Measurements from ENCODE around the gene KIF21B.

The KIF21B gene

DNA sequence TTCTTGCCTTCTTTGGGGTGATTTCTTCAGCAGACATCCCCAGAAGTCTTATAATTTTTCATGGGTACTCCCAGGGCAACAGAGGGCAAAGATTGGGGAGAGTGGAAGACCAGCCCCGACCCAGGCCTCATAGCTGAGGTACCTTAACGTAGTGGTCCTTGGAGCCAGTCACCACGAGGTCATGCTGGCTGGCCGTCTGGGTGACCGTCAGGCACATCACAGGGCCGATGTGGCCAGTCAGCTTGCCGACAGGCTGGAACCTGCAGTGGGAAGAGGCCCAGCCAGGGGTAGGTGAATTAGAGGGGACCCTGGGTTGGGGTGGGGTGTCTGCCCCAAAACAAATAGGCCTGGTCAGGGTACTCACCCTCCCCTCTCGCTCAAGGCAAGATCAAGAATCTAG, 46.9 kb downstream of the KIF21B start:
- DNase-seq (ENCODE audit: low read depth) = no peak
- TF ChIP-seq, protein P1, sequence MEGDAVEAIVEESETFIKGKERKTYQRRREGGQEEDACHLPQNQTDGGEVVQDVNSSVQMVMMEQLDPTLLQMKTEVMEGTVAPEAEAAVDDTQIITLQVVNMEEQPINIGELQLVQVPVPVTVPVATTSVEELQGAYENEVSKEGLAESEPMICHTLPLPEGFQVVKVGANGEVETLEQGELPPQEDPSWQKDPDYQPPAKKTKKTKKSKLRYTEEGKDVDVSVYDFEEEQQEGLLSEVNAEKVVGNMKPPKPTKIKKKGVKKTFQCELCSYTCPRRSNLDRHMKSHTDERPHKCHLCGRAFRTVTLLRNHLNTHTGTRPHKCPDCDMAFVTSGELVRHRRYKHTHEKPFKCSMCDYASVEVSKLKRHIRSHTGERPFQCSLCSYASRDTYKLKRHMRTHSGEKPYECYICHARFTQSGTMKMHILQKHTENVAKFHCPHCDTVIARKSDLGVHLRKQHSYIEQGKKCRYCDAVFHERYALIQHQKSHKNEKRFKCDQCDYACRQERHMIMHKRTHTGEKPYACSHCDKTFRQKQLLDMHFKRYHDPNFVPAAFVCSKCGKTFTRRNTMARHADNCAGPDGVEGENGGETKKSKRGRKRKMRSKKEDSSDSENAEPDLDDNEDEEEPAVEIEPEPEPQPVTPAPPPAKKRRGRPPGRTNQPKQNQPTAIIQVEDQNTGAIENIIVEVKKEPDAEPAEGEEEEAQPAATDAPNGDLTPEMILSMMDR (conservative IDR thresholded peaks at IDR 0.05; ENCODE audit: control insufficient read depth, insufficient read depth, low read depth, low read length) = no peak
- H3K4me3 ChIP-seq (ENCODE audit: control insufficient read depth, low read depth, low read length) = no peak overlapping the region

DNA sequence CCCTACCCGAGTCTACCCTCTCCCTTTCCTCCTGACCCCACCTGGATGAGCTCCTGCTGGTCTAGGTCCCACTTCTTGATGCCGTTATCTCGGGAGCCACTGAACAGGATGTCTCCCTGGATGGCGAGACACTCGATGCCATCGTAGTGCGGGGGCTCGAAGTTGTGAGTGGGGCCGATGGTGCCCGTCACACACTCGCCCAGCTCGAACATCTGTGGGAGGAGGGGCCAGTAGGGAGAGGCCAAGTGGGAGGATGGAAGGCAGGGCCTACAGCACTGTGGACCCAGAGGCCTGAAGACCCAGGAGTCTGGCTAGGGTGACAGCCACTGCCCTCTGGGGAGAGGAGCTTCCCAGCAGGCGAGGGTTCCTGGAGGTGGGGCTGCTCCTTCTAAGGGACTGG, 48.1 kb downstream of the KIF21B start:
- no peak overlapping the region for H3K4me3 ChIP-seq (ENCODE audit: control insufficient read depth, low read depth, low read length)
- TF ChIP-seq, protein P1 (conservative IDR thresholded peaks at IDR 0.05; ENCODE audit: control insufficient read depth, insufficient read depth, low read depth, low read length) = no peak
- no peak for DNase-seq (ENCODE audit: low read depth)

DNA sequence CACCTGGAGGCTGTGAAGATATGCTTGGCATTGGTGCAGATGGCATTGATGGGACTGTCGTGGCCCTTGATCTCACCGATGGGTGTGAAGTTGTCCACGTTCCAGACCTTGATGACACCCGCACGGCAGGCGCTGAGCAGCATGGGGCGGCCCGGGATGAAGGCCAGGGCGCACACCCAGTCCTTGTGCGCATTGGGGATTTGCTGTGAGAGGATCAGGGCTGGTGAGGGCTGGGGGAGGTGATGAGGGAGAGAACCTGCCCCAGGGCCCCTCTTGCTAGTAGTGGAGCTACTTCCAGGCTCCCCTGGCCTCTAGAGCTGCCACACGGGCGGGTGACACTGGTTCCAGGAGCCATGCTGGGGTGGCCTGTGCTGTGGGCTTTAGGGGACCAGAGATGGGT, 48.8 kb downstream of the KIF21B start:
- TF ChIP-seq, protein P1 (conservative IDR thresholded peaks at IDR 0.05; ENCODE audit: control insufficient read depth, insufficient read depth, low read depth, low read length) = no peak
- no peak overlapping the region for H3K4me3 ChIP-seq (ENCODE audit: control insufficient read depth, low read depth, low read length)
- no peak for DNase-seq (ENCODE audit: low read depth)

DNA sequence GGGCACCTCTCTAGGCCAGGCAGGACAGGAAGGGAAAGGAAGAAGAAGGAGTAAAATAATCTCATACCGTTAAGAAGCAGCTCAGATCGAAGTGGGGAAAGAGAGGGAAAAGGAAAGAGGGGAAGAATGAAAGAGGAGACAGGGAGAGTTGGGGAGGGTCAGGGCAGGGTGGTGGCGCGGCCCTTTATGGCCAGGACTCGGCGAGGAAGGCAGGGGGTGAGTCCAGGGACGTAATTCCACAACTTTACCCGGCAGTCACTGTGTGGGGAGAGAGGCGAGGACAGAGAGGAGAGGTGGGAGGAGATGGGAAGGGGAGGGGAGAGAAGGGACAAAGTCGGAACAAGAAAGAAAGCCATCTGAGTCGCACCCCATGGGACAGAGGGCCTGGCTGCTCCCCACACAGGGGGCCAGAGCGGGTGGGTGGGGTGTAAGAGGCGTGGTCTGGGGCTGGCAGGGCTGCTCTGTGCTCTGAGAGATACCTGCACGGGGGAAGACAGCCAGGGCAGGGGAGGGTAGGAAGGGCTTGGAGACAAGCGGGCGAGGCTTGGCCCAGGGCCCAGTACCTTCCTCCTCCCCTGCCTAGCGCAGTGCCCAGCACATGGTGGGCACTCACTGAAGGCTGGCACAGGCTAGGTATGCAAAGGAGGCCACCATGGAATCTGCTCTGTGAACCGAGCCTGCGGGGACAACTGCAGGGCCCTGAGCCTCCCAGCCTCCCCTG, 49.4 kb downstream of the KIF21B start:
- H3K4me3 ChIP-seq (ENCODE audit: control insufficient read depth, low read depth, low read length) = no peak overlapping the region
- TF ChIP-seq, protein P1 (conservative IDR thresholded peaks at IDR 0.05; ENCODE audit: control insufficient read depth, insufficient read depth, low read depth, low read length) = no peak

DNA sequence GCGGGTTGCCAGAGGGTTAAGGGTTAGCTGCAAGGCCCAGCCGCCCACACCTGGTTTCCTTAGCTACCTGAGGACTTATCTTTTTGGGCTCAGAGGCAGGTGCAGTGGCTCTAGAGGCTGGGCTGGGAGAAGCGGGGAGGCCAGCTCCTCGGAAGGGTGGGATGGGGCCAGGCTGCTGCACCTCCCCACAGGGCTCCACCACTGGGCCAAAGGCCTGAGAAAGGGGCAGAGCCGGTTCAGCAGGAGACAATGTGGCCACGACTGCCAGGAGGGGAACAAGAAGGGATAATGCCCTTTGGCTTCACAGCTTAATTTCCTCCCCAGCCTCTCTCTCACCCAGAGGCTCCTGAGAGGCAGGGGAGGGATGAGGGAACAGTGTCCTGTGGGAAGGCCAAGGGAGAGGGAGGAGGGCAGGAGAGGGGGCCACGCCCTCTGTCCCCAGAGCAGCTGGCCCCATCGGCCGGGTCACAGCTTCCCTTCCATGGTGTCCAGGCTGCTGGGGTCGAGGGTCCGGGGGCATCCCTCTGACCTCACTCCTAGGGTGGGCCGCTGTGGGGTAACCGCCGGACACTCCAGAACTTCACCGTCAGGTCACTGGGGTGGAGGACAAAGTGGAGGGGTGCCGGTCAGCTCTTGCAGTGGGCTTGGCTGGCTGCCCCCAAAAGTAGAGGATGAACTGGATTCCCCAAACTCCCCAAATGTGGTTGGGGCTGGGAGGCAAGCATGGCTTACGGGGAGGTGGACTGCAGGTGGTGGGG, 50.4 kb downstream of the KIF21B start:
- DNase-seq (ENCODE audit: low read depth) = no peak
- no peak overlapping the region for H3K4me3 ChIP-seq (ENCODE audit: control insufficient read depth, low read depth, low read length)
- TF ChIP-seq, protein P1 (conservative IDR thresholded peaks at IDR 0.05; ENCODE audit: control insufficient read depth, insufficient read depth, low read depth, low read length) = no peak

More for the DNA sequence above, 49.4 kb downstream of the KIF21B start:
- DNase-seq (ENCODE audit: low read depth) = no peak

DNA sequence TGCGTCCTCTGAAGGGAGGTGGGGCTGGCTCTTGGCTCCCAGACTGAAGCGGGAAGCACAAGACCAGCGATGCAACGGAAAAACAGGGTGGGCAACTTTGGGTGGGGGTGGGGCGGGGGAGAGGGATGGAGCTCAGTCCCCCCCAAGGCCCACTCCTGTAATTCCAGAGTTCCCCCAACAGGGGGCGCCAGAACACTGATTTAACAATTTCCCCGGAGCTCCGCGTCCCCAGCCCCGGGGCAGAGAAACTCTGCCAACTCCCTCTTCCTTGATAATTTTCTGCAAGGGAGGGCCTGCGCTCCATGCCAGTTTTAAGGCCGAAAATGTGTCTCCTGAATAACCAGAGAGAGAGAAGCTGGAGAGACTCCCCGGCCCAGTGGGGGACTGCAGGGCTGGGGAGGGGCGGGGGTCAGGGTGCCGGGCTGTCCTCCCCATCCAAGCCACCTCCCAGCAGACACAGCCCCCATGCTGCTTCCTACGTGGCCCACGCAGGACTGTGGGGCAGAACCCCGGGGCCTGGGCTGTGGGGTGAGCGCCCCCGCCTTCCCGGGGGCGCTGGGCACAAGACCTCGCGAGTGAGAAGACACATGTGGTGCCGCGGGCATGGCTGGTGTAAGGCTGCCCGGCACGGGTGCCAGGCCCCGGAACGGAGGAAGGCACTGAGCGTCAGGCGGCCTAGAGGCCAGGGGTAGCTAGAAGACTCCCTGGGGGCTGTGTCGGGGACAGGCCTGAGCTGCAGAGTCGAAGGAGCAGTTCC, 51.4 kb downstream of the KIF21B start:
- TF ChIP-seq, protein P1 (conservative IDR thresholded peaks at IDR 0.05; ENCODE audit: control insufficient read depth, insufficient read depth, low read depth, low read length) = peak; percentile 58
- peak; percentile 46 for DNase-seq (ENCODE audit: low read depth)

More for the DNA sequence above, 51.4 kb downstream of the KIF21B start:
- no peak overlapping the region for H3K4me3 ChIP-seq (ENCODE audit: control insufficient read depth, low read depth, low read length)
